ENCODE data around the gene HSBP1. TPM values are rescaled to one million over a fixed set of nuclear protein-coding genes. Genes with fewer than 3 reads are reported as not detected.

Gene HSBP1
- total RNA-seq, 5 donors from 2014 or later (not counting 1 experiment from before 2014, with no cell fraction given), result 17.7 to 33.3 (median 30.0) TPM

DNA sequence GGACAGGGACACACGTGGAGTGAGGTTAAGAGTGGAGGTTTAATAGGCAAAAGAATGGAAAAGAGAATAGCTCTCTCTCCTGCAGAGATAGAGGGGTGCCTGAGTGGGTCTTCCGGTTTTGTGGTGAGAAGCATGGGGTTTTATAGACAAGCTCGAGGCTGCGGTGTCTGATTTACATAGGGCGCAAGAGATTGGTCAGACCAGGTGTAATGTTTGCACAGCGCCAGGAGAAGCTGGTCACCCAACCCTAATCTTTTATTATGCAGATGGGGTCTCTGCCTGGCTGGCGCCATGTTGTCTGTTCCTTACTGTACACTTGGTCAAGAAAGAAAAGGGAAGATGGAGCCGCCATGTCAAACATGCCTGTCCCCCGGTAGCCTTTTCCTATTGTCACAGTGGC lies 46.6 kb downstream of the HSBP1 start:
- ChIA-PET POLR2A (no interaction called here), CTCF (no interaction called here)
- H3K36me3 ChIP-seq (ENCODE audit: control insufficient read depth in 2 of 2, extremely low read depth in 1 of 2, insufficient read depth in 1 of 2, low read length in 1 of 2), result no peaks in the 10 kb centered on the region
- WGBS (ENCODE audit: insufficient coverage), result 72% methylated on average over 3 of the region's 9 CpGs
- no peak overlapping the region for H3K27ac Mint-ChIP-seq
- no peak for ATAC-seq (replicated peaks in 1 of 4)
- H3K9me3 Mint-ChIP-seq, result no peaks in the 10 kb centered on the region
- H3K27ac ChIP-seq (ENCODE audit: low read length), result no peak overlapping the region
- no peaks in the 10 kb centered on the region for H3K9me3 ChIP-seq
- peaks cover 0 to 20% of the 10 kb centered on the region in 2 experiments for H3K27me3 ChIP-seq (replicated peaks in 1 of 2; ENCODE audit: control insufficient read depth in 2 of 2, extremely low read depth in 1 of 2, insufficient read depth in 2 of 2, low read length in 1 of 2)
- no peak for DNase-seq
- H3K36me3 Mint-ChIP-seq, result no peaks in the 10 kb centered on the region
- H3K4me1 ChIP-seq (ENCODE audit: control insufficient read depth in 1 of 2, extremely low read depth in 1 of 2, insufficient read depth in 2 of 2, low read length in 2 of 2), result no peaks in the 10 kb centered on the region
- H3K4me1 Mint-ChIP-seq, result no peaks in the 10 kb centered on the region
- no peak overlapping the region for H3K4me3 ChIP-seq (ENCODE audit: control insufficient read depth in 1 of 2, extremely low read depth in 1 of 2, low read length in 1 of 2)
- peaks cover 6 to 7% of the 10 kb centered on the region in 2 donors for H3K27me3 Mint-ChIP-seq
- H3K4me3 Mint-ChIP-seq, result no peak overlapping the region

DNA sequence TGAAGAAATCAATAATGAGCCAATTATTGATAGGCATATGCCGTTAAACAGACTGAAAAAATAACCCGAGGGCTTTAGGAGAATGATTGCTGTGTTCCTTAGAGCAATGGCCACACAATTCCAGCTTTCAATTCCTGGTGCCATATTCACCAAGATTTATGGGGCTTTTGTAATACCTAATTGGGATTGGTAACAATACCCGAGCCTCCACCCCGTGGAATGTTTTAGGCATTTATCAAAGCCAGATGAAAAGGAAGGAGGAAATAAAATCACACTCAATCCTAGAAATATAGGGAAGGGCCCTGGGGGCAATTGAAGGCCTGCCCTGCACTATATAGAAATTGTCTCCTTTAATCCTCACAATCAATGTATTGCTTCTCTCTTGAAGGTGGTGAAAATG lies 49.0 kb downstream of the HSBP1 start:
- no peak overlapping the region for H3K4me3 Mint-ChIP-seq
- CTCF ChIA-PET, result no interaction called here
- no peak for DNase-seq

DNA sequence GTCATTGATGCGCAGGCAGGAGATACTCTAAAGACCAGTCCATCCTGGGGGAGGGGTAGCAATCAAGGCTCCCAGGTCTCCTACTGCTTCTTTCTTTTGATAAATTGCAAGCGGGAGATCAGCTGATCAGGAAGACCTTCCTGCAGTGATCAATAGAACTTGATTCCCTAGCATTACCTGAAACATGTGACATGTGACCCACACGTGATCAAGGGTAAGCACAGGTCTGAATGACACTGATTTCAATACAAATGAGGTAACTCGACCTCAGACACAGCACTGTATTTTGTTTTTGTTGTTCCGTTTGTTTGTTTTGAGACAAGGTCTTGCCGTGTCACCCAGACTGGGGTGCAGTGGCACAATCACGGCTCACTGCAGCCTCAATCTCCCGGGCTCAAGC lies 51.5 kb downstream of the HSBP1 start:
- H3K27ac Mint-ChIP-seq, result no peak overlapping the region
- ATAC-seq (replicated peaks in 1 of 4) (no peak), DNase-seq (no peak)
- no peak overlapping the region for H3K4me3 Mint-ChIP-seq
- POLR2A ChIA-PET, result no interaction called here
- peaks cover 0 to 19% of the 10 kb centered on the region in 2 experiments for H3K27me3 ChIP-seq (replicated peaks in 1 of 2; ENCODE audit: control insufficient read depth in 2 of 2, extremely low read depth in 1 of 2, insufficient read depth in 2 of 2, low read length in 1 of 2)
- WGBS (ENCODE audit: insufficient coverage), result 76% methylated on average over 7 of the region's 8 CpGs
- no peaks in the 10 kb centered on the region for H3K4me1 Mint-ChIP-seq
- H3K36me3 ChIP-seq (ENCODE audit: control insufficient read depth in 2 of 2, extremely low read depth in 1 of 2, insufficient read depth in 1 of 2, low read length in 1 of 2), result no peaks in the 10 kb centered on the region
- H3K9me3 ChIP-seq, result no peaks in the 10 kb centered on the region
- peaks cover 0 to 3% (median 0%) of the 10 kb centered on the region in 3 donors for H3K9me3 Mint-ChIP-seq
- CTCF ChIA-PET, result no interaction called here
- no peak overlapping the region for H3K27ac ChIP-seq (ENCODE audit: low read length)
- H3K27me3 Mint-ChIP-seq, result peaks cover 2 to 3% of the 10 kb centered on the region in 2 donors
- no peak overlapping the region for H3K4me3 ChIP-seq (ENCODE audit: control insufficient read depth in 1 of 2, extremely low read depth in 1 of 2, low read length in 1 of 2)
- H3K4me1 ChIP-seq (ENCODE audit: control insufficient read depth in 1 of 2, extremely low read depth in 1 of 2, insufficient read depth in 2 of 2, low read length in 2 of 2), result no peaks in the 10 kb centered on the region
- no peaks in the 10 kb centered on the region for H3K36me3 Mint-ChIP-seq

More for the DNA sequence above, 49.0 kb downstream of the HSBP1 start:
- Histone ChIP-seq H3K27me3 (replicated peaks in 1 of 2; ENCODE audit: control insufficient read depth in 2 of 2, extremely low read depth in 1 of 2, insufficient read depth in 2 of 2, low read length in 1 of 2) (peaks cover 0 to 23% of the 10 kb centered on the region in 2 experiments), H3K4me1 (ENCODE audit: control insufficient read depth in 1 of 2, extremely low read depth in 1 of 2, insufficient read depth in 2 of 2, low read length in 2 of 2) (no peaks in the 10 kb centered on the region), H3K27ac (ENCODE audit: low read length) (no peak overlapping the region), H3K9me3 (no peaks in the 10 kb centered on the region), H3K4me3 (ENCODE audit: control insufficient read depth in 1 of 2, extremely low read depth in 1 of 2, low read length in 1 of 2) (no peak overlapping the region), H3K36me3 (ENCODE audit: control insufficient read depth in 2 of 2, extremely low read depth in 1 of 2, insufficient read depth in 1 of 2, low read length in 1 of 2) (no peaks in the 10 kb centered on the region)
- POLR2A ChIA-PET, result no interaction called here
- H3K9me3 Mint-ChIP-seq, result no peaks in the 10 kb centered on the region
- H3K4me1 Mint-ChIP-seq, result no peaks in the 10 kb centered on the region
- ATAC-seq (replicated peaks in 1 of 4), result no peak
- WGBS (ENCODE audit: insufficient coverage), result no CpG with 5 or more reads among the region's 4 CpGs
- H3K27ac Mint-ChIP-seq, result no peak overlapping the region
- H3K27me3 Mint-ChIP-seq, result peaks cover 3 to 6% of the 10 kb centered on the region in 2 donors
- H3K36me3 Mint-ChIP-seq, result no peaks in the 10 kb centered on the region

DNA sequence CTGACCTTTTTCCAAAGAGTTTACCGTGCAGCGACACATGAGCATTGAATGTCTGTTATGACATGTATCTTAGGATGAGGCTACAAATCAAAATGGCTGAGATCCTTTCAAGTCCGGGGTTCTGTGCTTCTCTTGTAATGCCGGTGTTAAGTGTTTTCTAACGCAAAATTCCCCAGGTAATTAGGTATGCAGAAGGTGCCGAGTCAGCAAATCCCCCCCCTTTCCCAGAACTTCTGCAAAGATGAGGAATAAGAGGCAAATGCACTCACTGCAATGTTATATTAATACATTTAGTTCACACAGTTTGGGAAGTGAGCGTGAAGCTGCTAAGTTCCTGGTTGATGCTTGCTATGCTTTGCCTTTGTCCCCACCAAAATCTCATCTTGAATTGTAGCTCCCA lies 54.9 kb downstream of the HSBP1 start:
- no CpG with 5 or more reads among the region's 7 CpGs for WGBS (ENCODE audit: insufficient coverage)
- Histone ChIP-seq H3K27me3 (replicated peaks in 1 of 2; ENCODE audit: control insufficient read depth in 2 of 2, extremely low read depth in 1 of 2, insufficient read depth in 2 of 2, low read length in 1 of 2) (peaks cover 0 to 9% of the 10 kb centered on the region in 2 experiments), H3K4me1 (ENCODE audit: control insufficient read depth in 1 of 2, extremely low read depth in 1 of 2, insufficient read depth in 2 of 2, low read length in 2 of 2) (no peaks in the 10 kb centered on the region), H3K9me3 (no peaks in the 10 kb centered on the region), H3K4me3 (ENCODE audit: control insufficient read depth in 1 of 2, extremely low read depth in 1 of 2, low read length in 1 of 2) (no peak overlapping the region), H3K27ac (ENCODE audit: low read length) (no peak overlapping the region), H3K36me3 (ENCODE audit: control insufficient read depth in 2 of 2, extremely low read depth in 1 of 2, insufficient read depth in 1 of 2, low read length in 1 of 2) (no peaks in the 10 kb centered on the region)
- ChIA-PET POLR2A (no interaction called here), CTCF (no interaction called here)
- peaks cover 7 to 13% (median 8%) of the 10 kb centered on the region in 3 donors for H3K9me3 Mint-ChIP-seq
- H3K36me3 Mint-ChIP-seq, result peaks cover 5% of the 10 kb centered on the region
- ATAC-seq (replicated peaks in 1 of 4), result no peak
- DNase-seq, result no peak
- H3K27me3 Mint-ChIP-seq, result peaks cover 15 to 16% of the 10 kb centered on the region in 2 donors
- no peak overlapping the region for H3K27ac Mint-ChIP-seq
- H3K4me3 Mint-ChIP-seq, result no peak overlapping the region
- no peaks in the 10 kb centered on the region for H3K4me1 Mint-ChIP-seq

DNA sequence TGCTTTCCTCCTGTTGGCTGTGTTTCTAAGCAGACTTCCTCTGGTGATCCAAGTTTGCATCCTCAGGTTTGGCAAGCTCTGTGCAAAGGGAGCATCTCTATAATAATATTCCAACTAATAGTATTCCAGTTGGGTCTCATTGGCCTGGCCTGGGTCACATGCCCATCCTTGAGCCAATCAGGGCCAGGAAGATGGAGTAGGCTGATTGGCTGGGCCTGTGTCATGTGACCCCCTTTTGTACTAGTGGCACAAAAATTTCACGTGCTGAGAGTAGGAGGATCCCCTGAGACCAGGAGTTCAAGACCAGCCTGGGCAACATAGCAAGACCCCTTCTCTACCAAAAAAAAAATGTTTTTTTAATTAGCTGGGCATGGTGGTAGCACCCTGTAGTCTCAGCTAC lies 55.9 kb downstream of the HSBP1 start:
- Mint-ChIP-seq H3K4me1 (no peaks in the 10 kb centered on the region), H3K27ac (no peak overlapping the region), H3K36me3 (peaks cover 5% of the 10 kb centered on the region), H3K4me3 (no peak overlapping the region), H3K27me3 (peaks cover 20 to 23% of the 10 kb centered on the region in 2 donors), H3K9me3 (peaks cover 7 to 13% (median 8%) of the 10 kb centered on the region in 3 donors)
- DNase-seq (no peak), ATAC-seq (replicated peaks in 1 of 4) (no peak)
- H3K27ac ChIP-seq (ENCODE audit: low read length), result no peak overlapping the region
- H3K4me3 ChIP-seq (ENCODE audit: control insufficient read depth in 1 of 2, extremely low read depth in 1 of 2, low read length in 1 of 2), result no peak overlapping the region
- 80% methylated on average over 1 of the region's 1 CpG for WGBS (ENCODE audit: insufficient coverage)
- H3K9me3 ChIP-seq, result no peaks in the 10 kb centered on the region
- H3K36me3 ChIP-seq (ENCODE audit: control insufficient read depth in 2 of 2, extremely low read depth in 1 of 2, insufficient read depth in 1 of 2, low read length in 1 of 2), result no peaks in the 10 kb centered on the region
- ChIA-PET CTCF (no interaction called here), POLR2A (no interaction called here)
- no peaks in the 10 kb centered on the region for H3K4me1 ChIP-seq (ENCODE audit: control insufficient read depth in 1 of 2, extremely low read depth in 1 of 2, insufficient read depth in 2 of 2, low read length in 2 of 2)
- H3K27me3 ChIP-seq (replicated peaks in 1 of 2; ENCODE audit: control insufficient read depth in 2 of 2, extremely low read depth in 1 of 2, insufficient read depth in 2 of 2, low read length in 1 of 2), result peaks cover 0 to 9% of the 10 kb centered on the region in 2 experiments

Other genes starting within 250 kb of the HSBP1 start
- 10 to 100 TPM in 1 of 5 donors, 1 to 10 TPM in 4; 7.2 to 10.3 (median 9.1) TPM for gene MLYCD, start 91.1 kb downstream of the HSBP1 start, total RNA-seq
- 1 to 10 TPM in 3 of 5 donors, under 1 TPM in 2; 0.41 to 2.8 (median 1.1) TPM for gene OSGIN1, start 145.3 kb downstream of the HSBP1 start, total RNA-seq
- gene NECAB2, start 160.3 kb downstream of the HSBP1 start, total RNA-seq, result not detected
- not detected for gene SLC38A8, start 234.8 kb downstream of the HSBP1 start, total RNA-seq